Measurements from ENCODE around the gene GPR183. TPM values are rescaled to one million over a fixed set of nuclear protein-coding genes. Genes with fewer than 3 reads are reported as not detected.

Gene GPR183
- total RNA-seq, 1 donor from 2014 or later, result not detected

DNA sequence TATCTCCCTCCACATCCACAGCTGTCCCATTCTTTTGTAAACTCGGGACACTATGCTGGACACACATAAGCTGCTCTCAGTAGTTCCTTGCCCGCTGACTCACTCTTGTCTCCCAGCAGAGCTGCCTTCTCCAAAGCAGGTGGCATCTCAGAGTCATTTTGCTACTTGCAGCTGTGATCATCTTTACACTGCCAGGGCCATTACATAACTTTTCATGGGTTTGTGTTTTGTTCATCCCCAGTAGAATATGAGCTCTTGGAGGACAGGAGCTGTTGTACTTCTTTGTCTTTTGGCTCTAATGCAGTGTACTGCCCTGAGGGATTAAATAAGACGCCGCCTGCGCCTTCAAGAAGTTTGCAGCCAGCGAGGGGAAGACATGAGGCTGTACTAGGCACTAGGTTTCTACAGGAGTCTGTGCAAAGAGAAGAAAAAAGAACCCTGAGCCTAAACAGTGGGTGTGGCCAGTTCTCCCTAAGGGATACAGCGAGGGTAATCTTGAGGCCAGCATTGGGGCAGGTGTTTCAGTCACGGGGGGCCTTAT is 40.8 kb upstream of the GPR183 start:
- peaks cover 5% of the 10 kb centered on the region for H3K4me1 Mint-ChIP-seq
- H3K4me3 Mint-ChIP-seq, result no peak overlapping the region
- no peak overlapping the region for H3K27ac Mint-ChIP-seq (ENCODE audit: unreplicated experiment)
- H3K9me3 Mint-ChIP-seq, result no peaks in the 10 kb centered on the region
- H3K36me3 Mint-ChIP-seq (ENCODE audit: low read depth), result peaks cover 22% of the 10 kb centered on the region
- H3K27me3 Mint-ChIP-seq (ENCODE audit: low read depth), result no peaks in the 10 kb centered on the region
- no peak for DNase-seq (ENCODE audit: low read depth, low spot score)
- TF ChIP-seq, protein P1, sequence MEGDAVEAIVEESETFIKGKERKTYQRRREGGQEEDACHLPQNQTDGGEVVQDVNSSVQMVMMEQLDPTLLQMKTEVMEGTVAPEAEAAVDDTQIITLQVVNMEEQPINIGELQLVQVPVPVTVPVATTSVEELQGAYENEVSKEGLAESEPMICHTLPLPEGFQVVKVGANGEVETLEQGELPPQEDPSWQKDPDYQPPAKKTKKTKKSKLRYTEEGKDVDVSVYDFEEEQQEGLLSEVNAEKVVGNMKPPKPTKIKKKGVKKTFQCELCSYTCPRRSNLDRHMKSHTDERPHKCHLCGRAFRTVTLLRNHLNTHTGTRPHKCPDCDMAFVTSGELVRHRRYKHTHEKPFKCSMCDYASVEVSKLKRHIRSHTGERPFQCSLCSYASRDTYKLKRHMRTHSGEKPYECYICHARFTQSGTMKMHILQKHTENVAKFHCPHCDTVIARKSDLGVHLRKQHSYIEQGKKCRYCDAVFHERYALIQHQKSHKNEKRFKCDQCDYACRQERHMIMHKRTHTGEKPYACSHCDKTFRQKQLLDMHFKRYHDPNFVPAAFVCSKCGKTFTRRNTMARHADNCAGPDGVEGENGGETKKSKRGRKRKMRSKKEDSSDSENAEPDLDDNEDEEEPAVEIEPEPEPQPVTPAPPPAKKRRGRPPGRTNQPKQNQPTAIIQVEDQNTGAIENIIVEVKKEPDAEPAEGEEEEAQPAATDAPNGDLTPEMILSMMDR (conservative IDR thresholded peaks at IDR 0.05), result no peak

DNA sequence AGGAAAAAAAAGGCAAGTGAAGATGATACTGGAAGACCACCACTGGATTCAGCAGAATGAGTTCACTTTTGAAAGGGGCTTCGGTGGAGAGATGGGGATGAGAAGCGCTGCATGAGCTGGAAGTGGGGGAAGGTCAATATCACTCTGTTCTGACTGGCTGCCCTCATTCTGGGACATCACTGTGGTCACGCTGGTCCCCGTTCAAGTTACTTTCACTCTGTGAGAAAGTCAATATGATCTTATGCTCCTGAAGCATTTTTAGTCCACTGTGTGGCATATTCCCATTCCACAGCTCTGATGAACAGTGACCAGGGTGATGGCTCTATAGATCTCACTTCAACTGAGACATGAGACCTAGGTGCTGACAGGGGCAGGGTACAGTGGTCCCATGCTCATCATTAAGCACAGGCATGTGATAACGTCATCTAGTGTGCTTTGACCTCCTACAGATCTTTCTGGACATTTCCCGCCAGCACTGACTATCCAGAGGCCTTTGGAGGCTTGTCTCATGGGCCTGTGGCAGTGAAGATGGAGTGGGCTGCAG is 40.2 kb upstream of the GPR183 start:
- H3K4me1 Mint-ChIP-seq, result peaks cover 5% of the 10 kb centered on the region
- H3K27me3 Mint-ChIP-seq (ENCODE audit: low read depth), result no peaks in the 10 kb centered on the region
- DNase-seq (ENCODE audit: low read depth, low spot score), result no peak
- peaks cover 22% of the 10 kb centered on the region for H3K36me3 Mint-ChIP-seq (ENCODE audit: low read depth)
- TF ChIP-seq, protein P1 (conservative IDR thresholded peaks at IDR 0.05), result no peak
- H3K4me3 Mint-ChIP-seq, result no peak overlapping the region
- H3K27ac Mint-ChIP-seq (ENCODE audit: unreplicated experiment), result no peak overlapping the region
- no peaks in the 10 kb centered on the region for H3K9me3 Mint-ChIP-seq

DNA sequence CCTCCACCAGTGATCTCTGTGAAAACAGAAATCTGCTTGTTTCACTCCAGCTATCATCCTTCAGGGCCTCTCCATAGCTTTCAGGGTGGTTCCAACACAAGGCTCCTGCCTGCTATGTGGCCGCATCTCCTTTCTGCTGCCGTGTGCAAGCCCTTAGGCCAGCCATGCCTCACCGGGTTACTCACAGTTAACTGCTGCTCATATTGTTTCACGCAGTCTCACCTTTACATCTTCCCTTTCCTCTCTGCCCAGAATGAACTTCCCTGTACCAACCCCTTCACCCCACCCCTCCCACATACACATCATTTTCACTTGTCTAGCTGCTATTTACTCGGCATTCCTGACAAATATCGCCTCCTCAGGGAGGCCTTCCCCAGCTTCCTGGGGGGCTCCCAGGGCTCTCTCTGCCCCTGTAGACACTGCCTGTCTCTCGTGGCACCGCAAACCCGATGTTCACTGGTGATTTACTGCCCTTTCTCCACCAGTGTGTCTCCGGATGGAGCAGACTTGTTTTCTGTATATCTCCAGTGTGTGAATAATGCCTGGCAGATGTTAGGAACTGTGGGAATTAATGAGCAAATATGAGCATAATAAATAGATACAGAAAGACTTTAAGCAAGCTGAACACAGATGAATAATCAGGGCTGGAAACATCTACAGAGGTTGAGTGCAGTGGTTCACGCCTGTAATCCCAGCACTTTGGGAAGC is 39.3 kb upstream of the GPR183 start:
- no peaks in the 10 kb centered on the region for H3K27me3 Mint-ChIP-seq (ENCODE audit: low read depth)
- TF ChIP-seq, protein P1 (conservative IDR thresholded peaks at IDR 0.05), result no peak
- H3K27ac Mint-ChIP-seq (ENCODE audit: unreplicated experiment), result peak overlapping the region; percentile 70
- no peaks in the 10 kb centered on the region for H3K9me3 Mint-ChIP-seq
- H3K4me1 Mint-ChIP-seq, result peaks cover 5% of the 10 kb centered on the region
- no peak overlapping the region for H3K4me3 Mint-ChIP-seq
- DNase-seq (ENCODE audit: low read depth, low spot score), result no peak
- H3K36me3 Mint-ChIP-seq (ENCODE audit: low read depth), result peaks cover 26% of the 10 kb centered on the region

DNA sequence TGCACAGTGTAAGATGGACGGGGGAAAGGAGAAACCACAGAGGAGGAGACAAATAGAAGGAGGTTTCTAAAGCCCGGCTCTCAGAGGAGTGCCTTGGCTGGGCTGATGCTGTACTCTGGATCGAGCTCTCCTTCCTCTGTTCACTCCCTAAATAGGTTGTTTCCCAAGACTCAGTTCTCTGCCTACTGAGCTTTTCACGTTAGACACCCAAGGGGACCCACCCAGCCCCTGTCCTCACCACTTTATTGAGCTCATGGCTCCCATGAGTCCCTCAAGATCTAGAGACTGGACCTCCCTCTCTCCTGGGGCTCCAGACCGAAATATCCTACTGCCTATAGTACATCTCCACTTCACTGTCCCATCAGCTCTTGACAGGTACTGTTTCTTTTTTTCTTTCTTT is 38.1 kb upstream of the GPR183 start:
- H3K4me1 Mint-ChIP-seq, result no peaks in the 10 kb centered on the region
- H3K36me3 Mint-ChIP-seq (ENCODE audit: low read depth), result peaks cover 29% of the 10 kb centered on the region
- H3K27me3 Mint-ChIP-seq (ENCODE audit: low read depth), result no peaks in the 10 kb centered on the region
- no peak overlapping the region for H3K27ac Mint-ChIP-seq (ENCODE audit: unreplicated experiment)
- no peak overlapping the region for H3K4me3 Mint-ChIP-seq
- H3K9me3 Mint-ChIP-seq, result no peaks in the 10 kb centered on the region
- DNase-seq (ENCODE audit: low read depth, low spot score), result no peak
- TF ChIP-seq, protein P1 (conservative IDR thresholded peaks at IDR 0.05), result no peak

DNA sequence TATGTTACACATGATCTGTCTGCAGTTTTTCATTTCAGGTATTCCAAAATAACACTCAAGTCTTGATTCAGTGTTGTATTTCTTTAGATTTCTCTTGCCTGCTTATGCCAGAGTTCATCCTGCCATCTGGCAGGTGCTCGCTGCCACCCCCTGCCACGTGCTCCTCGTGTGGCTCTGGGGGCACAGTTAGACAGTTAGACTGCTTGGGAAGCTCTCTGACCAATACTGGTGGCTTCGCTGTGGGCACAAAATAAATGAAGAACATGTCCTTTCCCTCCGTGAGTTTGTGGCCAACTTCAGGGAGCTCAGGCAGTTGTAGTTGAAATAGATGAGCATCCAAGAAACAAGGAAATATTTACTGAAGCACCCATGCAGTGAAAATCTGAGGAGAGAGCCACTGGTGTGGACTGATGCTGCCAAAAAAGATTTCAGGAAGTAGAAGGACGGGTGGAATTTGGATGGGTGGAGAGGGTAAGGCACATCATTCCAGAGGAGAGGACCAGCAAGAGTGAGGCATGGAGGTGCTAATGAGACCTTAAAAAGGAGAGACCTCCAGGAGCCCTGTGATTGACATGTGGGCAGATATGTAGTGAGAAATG is 37.5 kb upstream of the GPR183 start:
- no peak for DNase-seq (ENCODE audit: low read depth, low spot score)
- peaks cover 29% of the 10 kb centered on the region for H3K36me3 Mint-ChIP-seq (ENCODE audit: low read depth)
- H3K9me3 Mint-ChIP-seq, result no peaks in the 10 kb centered on the region
- TF ChIP-seq, protein P1 (conservative IDR thresholded peaks at IDR 0.05), result no peak
- H3K4me3 Mint-ChIP-seq, result no peak overlapping the region
- H3K27ac Mint-ChIP-seq (ENCODE audit: unreplicated experiment), result peak overlapping the region; percentile 54
- no peaks in the 10 kb centered on the region for H3K27me3 Mint-ChIP-seq (ENCODE audit: low read depth)
- H3K4me1 Mint-ChIP-seq, result no peaks in the 10 kb centered on the region
